AG10803 (cell line): ENCODE results near the gene SH3D19.
A peak's percentile ranks its signal among the peaks of the same experiment; 100 is the strongest.

Experiments used
- DNase-seq: peaks from one replicate; pipeline ENCODE4 v3.0.0; 2010; ENCODE audit warnings: low read depth
- H3K4me3 ChIP-seq: 2 replicates; pipeline ENCODE4 v1.5.1; 2011; ENCODE audit warnings: mild to moderate bottlenecking, low read length, control low read depth
- CTCF ChIP-seq: conservative IDR thresholded peaks from 2 replicates; pipeline ENCODE4 v1.5.1; 2011; ENCODE audit warnings: mild to moderate bottlenecking, low read length, control low read depth, inconsistent platforms

Gene SH3D19

GRCh38 chr4:151206241-151207005 is 119.0 kb downstream of the SH3D19 start:
- no peak for TF ChIP-seq CTCF
- H3K4me3 ChIP-seq: no peak overlapping the region
- no peak for DNase-seq

- H3K4me3 ChIP-seq: no peak overlapping the region
- no peak for DNase-seq
- no peak for TF ChIP-seq CTCF
Measured at GRCh38 chr4:151205722-151206121, 119.7 kb downstream of the SH3D19 start.

GRCh38 chr4:151204925-151205524 is 120.4 kb downstream of the SH3D19 start:
- TF ChIP-seq CTCF: no peak
- DNase-seq: no peak
- no peak overlapping the region for H3K4me3 ChIP-seq

GRCh38 chr4:151202851-151203455 is 122.5 kb downstream of the SH3D19 start:
- no peak for TF ChIP-seq CTCF
- H3K4me3 ChIP-seq: no peak overlapping the region
- peak; percentile 68 for DNase-seq

- no peak for DNase-seq
- H3K4me3 ChIP-seq: no peak overlapping the region
- TF ChIP-seq CTCF: no peak
Measured at GRCh38 chr4:151202381-151202780, 123.0 kb downstream of the SH3D19 start.

GRCh38 chr4:151199319-151200190 is 125.8 kb downstream of the SH3D19 start:
- DNase-seq: peak; percentile 50
- peak; percentile 16; the same call in 1 of the 2 replicates for TF ChIP-seq CTCF

More at GRCh38 chr4:151199319-151200190, 125.8 kb downstream of the SH3D19 start:
- no peak overlapping the region for H3K4me3 ChIP-seq
